ENCODE data around the gene ZSWIM1. TPM values are rescaled to one million over a fixed set of nuclear protein-coding genes. Genes with fewer than 3 reads are reported as not detected.

ZSWIM1 gene
- total and polyA plus RNA-seq, 2 of the 4 experiments (the other 2 are of a cell fraction) = 4.2 to 10.0 TPM

DNA sequence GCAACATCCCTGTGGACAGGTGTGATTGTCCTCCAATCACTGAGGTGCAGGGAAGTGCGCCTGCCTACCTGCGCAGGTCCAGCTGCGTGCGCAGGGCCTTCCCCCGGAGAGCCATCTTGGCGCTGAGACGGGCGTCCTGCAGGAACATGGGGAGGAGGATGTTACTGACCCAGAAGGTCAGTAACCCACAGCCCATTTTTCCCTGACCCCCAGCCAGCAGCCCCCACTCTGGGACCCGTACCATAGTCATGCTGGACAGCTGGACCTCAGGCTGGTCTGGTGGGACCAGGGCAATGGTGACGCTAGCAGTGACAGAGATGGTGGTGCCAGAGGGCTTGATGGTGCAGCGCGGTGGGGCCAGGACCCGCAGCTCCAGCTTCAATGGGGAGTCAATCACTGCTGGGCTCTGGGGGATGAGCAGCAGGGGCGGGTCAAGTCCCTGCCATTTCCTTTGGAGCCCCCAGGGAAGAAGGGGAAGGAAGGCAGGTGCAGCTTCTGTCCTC is 21.2 kb downstream of the ZSWIM1 start:
- no TSS peak for BruUV-seq (replicated peaks)
- Histone ChIP-seq H2BK20ac (ENCODE audit: low read depth, low read length) (no peak overlapping the region), H3K56ac (ENCODE audit: extremely low read depth, insufficient read depth, low read length) (no peak overlapping the region), H2BK120ac (ENCODE audit: low read depth, low read length) (no peak overlapping the region), H3K4ac (ENCODE audit: low read depth, low read length) (no peak overlapping the region), H2BK15ac (ENCODE audit: low read depth, low read length) (no peak overlapping the region), H3K9me1 (ENCODE audit: insufficient read depth, low read length) (peaks cover 14% of the 10 kb centered on the region), H3K18ac (ENCODE audit: low read depth, low read length) (no peak overlapping the region), H2BK5ac (ENCODE audit: low read depth, low read length, poor library complexity, severe bottlenecking) (no peak overlapping the region), H4K20me1 (ENCODE audit: insufficient read depth, low read length) (peaks cover 5% of the 10 kb centered on the region; the same call in 1 of the 2 replicates), H3K27me3 (ENCODE audit: control insufficient read depth, insufficient read depth, low read length) (no peaks in the 10 kb centered on the region), H3K4me3 (ENCODE audit: insufficient read depth, low read depth, low read length) (no peak overlapping the region), H3K36me3 (ENCODE audit: control insufficient read depth, insufficient read depth, low read length) (peaks cover 45% of the 10 kb centered on the region), H3K79me1 (ENCODE audit: low read depth in 1 of 2, low read length in 2 of 2) (peaks cover 0 to 4% of the 10 kb centered on the region in 2 experiments; a peak in 1 of 4 replicates), H3K14ac (replicated peaks; ENCODE audit: low read depth, low read length) (no peak overlapping the region), H3K4me2 (ENCODE audit: low read depth, low read length) (no peak overlapping the region), H3K4me1 (ENCODE audit: control insufficient read depth, insufficient read depth, low read length) (peaks cover 3% of the 10 kb centered on the region), H4K91ac (ENCODE audit: insufficient read depth, low read depth, low read length) (no peak overlapping the region), H3K9me3 (ENCODE audit: control insufficient read depth, insufficient read depth, low read length) (no peaks in the 10 kb centered on the region), H3K23ac (ENCODE audit: low read depth, low read length) (no peak overlapping the region), H2AK5ac (ENCODE audit: low read depth, low read length) (no peak overlapping the region), H3K9ac (ENCODE audit: low read depth, low read length) (no peak overlapping the region), H2AFZ (replicated peaks; ENCODE audit: low read length, poor library complexity) (no peak overlapping the region), H3K27ac (ENCODE audit: insufficient read depth, low read length) (no peak overlapping the region), H4K8ac (ENCODE audit: low read depth in 2 of 2, low read length in 2 of 2) (no peak overlapping the region), H2AK9ac (replicated peaks; ENCODE audit: low read depth, low read length, poor library complexity) (no peak overlapping the region), H4K5ac (ENCODE audit: low read depth, low read length) (no peak overlapping the region)
- ChIA-PET CTCF (no interaction called here), POLR2A (ENCODE audit: unreplicated experiment) (no interaction called here)
- DNase-seq (no peak), ATAC-seq (ENCODE audit: low read depth) (no peak)
- in situ Hi-C loops (cut with MboI; ENCODE audit: low sequenced_read_pairs) (loop anchor here (25.0 kb wide), 1 partner anchor 565 kb away; the partner anchor contains the start of gene SDC4), intact Hi-C loops (cut with micrococcal nuclease) (no loop called here), dilution Hi-C loops (cut with HindIII; ENCODE audit: low sequenced_read_pairs, unreplicated experiment) (no loop called here)
- TF ChIP-seq RAD21 (IDR thresholded peaks at IDR 0.05; ENCODE audit: low read length) = no peak
- TF ChIP-seq NFE2L2 (IDR thresholded peaks at IDR 0.05; ENCODE audit: low read depth, low read length) = no peak
- TF ChIP-seq BHLHE40 (IDR thresholded peaks at IDR 0.05; ENCODE audit: low read depth, low read length) = no peak
- TF ChIP-seq SMC3 (IDR thresholded peaks at IDR 0.05; ENCODE audit: low read depth, low read length) = no peak
- no peak for TF ChIP-seq FOS (IDR thresholded peaks at IDR 0.05; ENCODE audit: low read depth, low read length)
- TF ChIP-seq, protein P1, sequence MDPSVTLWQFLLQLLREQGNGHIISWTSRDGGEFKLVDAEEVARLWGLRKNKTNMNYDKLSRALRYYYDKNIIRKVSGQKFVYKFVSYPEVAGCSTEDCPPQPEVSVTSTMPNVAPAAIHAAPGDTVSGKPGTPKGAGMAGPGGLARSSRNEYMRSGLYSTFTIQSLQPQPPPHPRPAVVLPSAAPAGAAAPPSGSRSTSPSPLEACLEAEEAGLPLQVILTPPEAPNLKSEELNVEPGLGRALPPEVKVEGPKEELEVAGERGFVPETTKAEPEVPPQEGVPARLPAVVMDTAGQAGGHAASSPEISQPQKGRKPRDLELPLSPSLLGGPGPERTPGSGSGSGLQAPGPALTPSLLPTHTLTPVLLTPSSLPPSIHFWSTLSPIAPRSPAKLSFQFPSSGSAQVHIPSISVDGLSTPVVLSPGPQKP (IDR thresholded peaks at IDR 0.05; ENCODE audit: borderline replicate concordance, low read depth, low read length) = no peak
- no peak for TF ChIP-seq RCOR1 (IDR thresholded peaks at IDR 0.05; ENCODE audit: insufficient replicate concordance, low read length)
- no peak for TF ChIP-seq RFX5 (IDR thresholded peaks at IDR 0.05; ENCODE audit: low read depth, low read length)
- no peak for TF ChIP-seq MXI1 (IDR thresholded peaks at IDR 0.05; ENCODE audit: borderline replicate concordance, low read depth, low read length)
- TF ChIP-seq CEBPB (IDR thresholded peaks at IDR 0.05; ENCODE audit: low read depth, low read length) = no peak
- no peak for TF ChIP-seq MAZ (IDR thresholded peaks at IDR 0.05; ENCODE audit: borderline replicate concordance, low read depth, low read length)
- TF ChIP-seq, protein P2, sequence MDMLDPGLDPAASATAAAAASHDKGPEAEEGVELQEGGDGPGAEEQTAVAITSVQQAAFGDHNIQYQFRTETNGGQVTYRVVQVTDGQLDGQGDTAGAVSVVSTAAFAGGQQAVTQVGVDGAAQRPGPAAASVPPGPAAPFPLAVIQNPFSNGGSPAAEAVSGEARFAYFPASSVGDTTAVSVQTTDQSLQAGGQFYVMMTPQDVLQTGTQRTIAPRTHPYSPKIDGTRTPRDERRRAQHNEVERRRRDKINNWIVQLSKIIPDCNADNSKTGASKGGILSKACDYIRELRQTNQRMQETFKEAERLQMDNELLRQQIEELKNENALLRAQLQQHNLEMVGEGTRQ (IDR thresholded peaks at IDR 0.05; ENCODE audit: low read depth, low read length) = no peak
- TF ChIP-seq MAFK (IDR thresholded peaks at IDR 0.05; ENCODE audit: low read depth, low read length) = no peak
- TF ChIP-seq CHD1 (IDR thresholded peaks at IDR 0.05; ENCODE audit: low read depth, low read length) = no peak
- TF ChIP-seq, protein P3, sequence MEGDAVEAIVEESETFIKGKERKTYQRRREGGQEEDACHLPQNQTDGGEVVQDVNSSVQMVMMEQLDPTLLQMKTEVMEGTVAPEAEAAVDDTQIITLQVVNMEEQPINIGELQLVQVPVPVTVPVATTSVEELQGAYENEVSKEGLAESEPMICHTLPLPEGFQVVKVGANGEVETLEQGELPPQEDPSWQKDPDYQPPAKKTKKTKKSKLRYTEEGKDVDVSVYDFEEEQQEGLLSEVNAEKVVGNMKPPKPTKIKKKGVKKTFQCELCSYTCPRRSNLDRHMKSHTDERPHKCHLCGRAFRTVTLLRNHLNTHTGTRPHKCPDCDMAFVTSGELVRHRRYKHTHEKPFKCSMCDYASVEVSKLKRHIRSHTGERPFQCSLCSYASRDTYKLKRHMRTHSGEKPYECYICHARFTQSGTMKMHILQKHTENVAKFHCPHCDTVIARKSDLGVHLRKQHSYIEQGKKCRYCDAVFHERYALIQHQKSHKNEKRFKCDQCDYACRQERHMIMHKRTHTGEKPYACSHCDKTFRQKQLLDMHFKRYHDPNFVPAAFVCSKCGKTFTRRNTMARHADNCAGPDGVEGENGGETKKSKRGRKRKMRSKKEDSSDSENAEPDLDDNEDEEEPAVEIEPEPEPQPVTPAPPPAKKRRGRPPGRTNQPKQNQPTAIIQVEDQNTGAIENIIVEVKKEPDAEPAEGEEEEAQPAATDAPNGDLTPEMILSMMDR (conservative IDR thresholded peaks at IDR 0.05; ENCODE audit: low read depth, low read length) = no peak
- TF ChIP-seq POLR2A (IDR thresholded peaks at IDR 0.05; ENCODE audit: low read depth, low read length) = no peak
- WGBS, 2 experiments (ENCODE audit: extremely low coverage in 2 of 2, insufficient read length in 1 of 2) = 100% methylated on average over 1 of the region's 14 CpGs; no CpG with 5 or more reads in 1 of the 2 experiments
